Chondrocyte (in vitro differentiated cells): ENCODE measurements around the gene XXYLT1. TPM values are rescaled to one million over a fixed set of nuclear protein-coding genes. Genes with fewer than 3 reads are reported as not detected.

Experiments used
- DNase-seq: peaks from one replicate; pipeline ENCODE4 v3.0.0; 2021; ENCODE audit warnings: mixed read lengths, low spot score
- H3K27ac Mint-ChIP-seq: one replicate; pipeline ENCODE4 v1.8.0; 2021; ENCODE audit warnings: mild to moderate bottlenecking, moderate library complexity, mixed read lengths; ENCODE audit not compliant: unreplicated experiment
- H3K27me3 Mint-ChIP-seq: 2 replicates; pipeline ENCODE4 v1.8.0; 2021; ENCODE audit warnings: low read depth, mixed read lengths
- H3K36me3 Mint-ChIP-seq: 2 replicates; pipeline ENCODE4 v1.8.0; 2021; ENCODE audit warnings: low read depth, mixed read lengths
- H3K4me1 Mint-ChIP-seq: 2 replicates; pipeline ENCODE4 v1.8.0; 2021; ENCODE audit warnings: low read depth, mild to moderate bottlenecking, mixed read lengths
- H3K4me3 Mint-ChIP-seq: one replicate; pipeline ENCODE4 v1.8.0; 2021; ENCODE audit warnings: mild to moderate bottlenecking, moderate library complexity, mixed read lengths; ENCODE audit not compliant: unreplicated experiment
- H3K9me3 Mint-ChIP-seq: 2 replicates; pipeline ENCODE4 v1.8.0; 2021; ENCODE audit warnings: low read depth, mixed read lengths
- total RNA-seq: library from RNA; stranded (reverse); gene quantifications from 3 replicates; pipeline ENCODE4 v1.2.1, GENCODE V29; 2021
- TF ChIP-seq, protein P1 (sequence below): fragments of 200-600 bp; sonication (generic); IDR thresholded peaks from 2 replicates; pipeline ENCODE4 v1.5.0; 2021; ENCODE audit warnings: antibody characterized with exemption, mild to moderate bottlenecking, moderate library complexity

The XXYLT1 gene
- total RNA-seq, 1 donor from 2014 or later: 32.7 TPM

DNA sequence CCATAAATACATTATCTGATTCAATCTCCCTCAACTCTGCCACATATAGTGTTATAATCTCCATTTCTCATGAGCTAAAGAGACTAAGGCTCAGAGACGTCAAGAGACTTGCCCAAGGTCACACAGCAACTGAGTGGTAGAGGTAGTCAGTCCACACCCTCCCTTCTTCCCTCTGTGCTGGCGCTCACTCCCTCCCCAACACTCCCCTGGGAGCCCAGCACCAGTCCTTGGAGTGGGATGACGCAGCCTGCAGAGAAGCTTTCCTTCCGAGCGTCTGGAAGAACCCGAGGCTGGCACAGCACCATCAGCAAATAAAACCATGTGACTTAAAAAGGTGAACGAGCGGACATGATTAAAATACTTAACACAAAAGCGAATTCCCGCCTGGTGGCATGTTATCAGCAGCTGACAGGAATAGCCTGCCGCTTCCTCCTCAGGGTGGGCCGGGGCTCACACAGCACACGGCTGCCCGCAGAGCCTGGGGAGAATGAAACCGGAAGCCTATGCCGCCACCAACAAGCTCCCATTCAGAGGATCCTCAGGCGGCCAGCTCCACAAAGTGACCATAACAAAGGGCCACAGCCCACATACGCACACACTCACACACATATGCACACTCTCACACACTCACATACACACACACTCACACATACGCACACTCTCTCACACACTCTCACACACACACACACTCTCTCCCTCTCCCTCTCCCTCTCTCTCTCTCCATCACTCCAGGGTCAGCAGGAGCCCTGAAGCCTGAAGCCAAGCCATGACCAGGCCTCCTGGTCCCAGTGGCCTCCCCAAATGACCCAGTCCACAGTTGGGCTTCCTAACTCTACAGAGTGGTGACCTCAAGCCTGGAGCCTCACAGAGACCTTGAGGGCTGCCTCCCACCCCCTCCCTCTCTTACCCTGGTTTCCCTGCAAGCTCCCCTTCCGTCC is 120.5 kb downstream of the XXYLT1 start:
- Mint-ChIP-seq H3K4me3 (peak overlapping the region; percentile 62), H3K4me1 (peaks cover 53% of the 10 kb centered on the region), H3K27me3 (no peaks in the 10 kb centered on the region), H3K9me3 (no peaks in the 10 kb centered on the region), H3K27ac (peak overlapping the region; percentile 93), H3K36me3 (no peaks in the 10 kb centered on the region)
- no peak for DNase-seq
- TF ChIP-seq, protein P1, sequence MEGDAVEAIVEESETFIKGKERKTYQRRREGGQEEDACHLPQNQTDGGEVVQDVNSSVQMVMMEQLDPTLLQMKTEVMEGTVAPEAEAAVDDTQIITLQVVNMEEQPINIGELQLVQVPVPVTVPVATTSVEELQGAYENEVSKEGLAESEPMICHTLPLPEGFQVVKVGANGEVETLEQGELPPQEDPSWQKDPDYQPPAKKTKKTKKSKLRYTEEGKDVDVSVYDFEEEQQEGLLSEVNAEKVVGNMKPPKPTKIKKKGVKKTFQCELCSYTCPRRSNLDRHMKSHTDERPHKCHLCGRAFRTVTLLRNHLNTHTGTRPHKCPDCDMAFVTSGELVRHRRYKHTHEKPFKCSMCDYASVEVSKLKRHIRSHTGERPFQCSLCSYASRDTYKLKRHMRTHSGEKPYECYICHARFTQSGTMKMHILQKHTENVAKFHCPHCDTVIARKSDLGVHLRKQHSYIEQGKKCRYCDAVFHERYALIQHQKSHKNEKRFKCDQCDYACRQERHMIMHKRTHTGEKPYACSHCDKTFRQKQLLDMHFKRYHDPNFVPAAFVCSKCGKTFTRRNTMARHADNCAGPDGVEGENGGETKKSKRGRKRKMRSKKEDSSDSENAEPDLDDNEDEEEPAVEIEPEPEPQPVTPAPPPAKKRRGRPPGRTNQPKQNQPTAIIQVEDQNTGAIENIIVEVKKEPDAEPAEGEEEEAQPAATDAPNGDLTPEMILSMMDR: no peak

DNA sequence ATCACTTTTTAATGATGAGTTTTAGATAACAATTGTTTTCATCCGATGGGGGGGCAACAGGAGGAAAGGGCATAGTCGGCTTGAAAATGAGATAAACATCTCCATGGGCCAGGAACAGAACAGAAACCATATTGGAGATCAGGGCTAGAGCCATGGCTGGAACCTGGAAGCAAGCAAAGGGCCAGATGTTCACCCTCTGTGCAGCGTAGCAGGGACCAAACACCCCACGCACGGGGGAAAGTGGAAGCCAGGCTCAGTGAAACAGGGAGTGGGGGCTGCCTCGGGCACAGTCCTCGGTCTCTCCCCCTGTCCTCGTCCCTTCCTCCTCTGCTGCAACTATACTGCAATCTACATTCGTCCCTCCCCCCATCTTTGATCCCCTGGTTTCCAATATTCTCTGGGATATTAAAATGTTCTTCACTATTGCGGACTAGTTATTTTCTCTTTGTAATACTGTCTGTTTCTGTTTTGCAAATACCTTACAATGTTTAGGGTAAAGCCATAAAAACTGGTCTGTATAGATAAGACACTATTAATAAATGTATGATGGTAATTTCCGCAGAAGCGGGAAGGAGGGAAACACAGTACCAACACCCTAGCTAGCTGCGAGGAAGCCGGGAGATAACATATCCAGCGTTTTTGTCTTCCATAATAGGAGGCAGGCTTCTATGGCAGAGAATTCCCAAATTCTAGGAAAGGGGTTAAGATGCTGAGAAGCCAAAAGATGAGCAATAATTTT is 121.5 kb downstream of the XXYLT1 start:
- TF ChIP-seq, protein P1: no peak
- Mint-ChIP-seq H3K9me3 (no peaks in the 10 kb centered on the region), H3K4me3 (no peak overlapping the region), H3K27ac (no peak overlapping the region), H3K4me1 (peaks cover 43% of the 10 kb centered on the region), H3K27me3 (no peaks in the 10 kb centered on the region), H3K36me3 (no peaks in the 10 kb centered on the region)
- no peak for DNase-seq

GRCh38 chr3:195148549-195148948 is 122.4 kb downstream of the XXYLT1 start:
- no peaks in the 10 kb centered on the region for H3K9me3 Mint-ChIP-seq
- H3K27ac Mint-ChIP-seq: no peak overlapping the region
- peaks cover 34% of the 10 kb centered on the region for H3K4me1 Mint-ChIP-seq
- no peak overlapping the region for H3K4me3 Mint-ChIP-seq
- no peaks in the 10 kb centered on the region for H3K27me3 Mint-ChIP-seq
- H3K36me3 Mint-ChIP-seq: no peaks in the 10 kb centered on the region
- DNase-seq: no peak
- TF ChIP-seq, protein P1: no peak

GRCh38 chr3:195147649-195148080 is 123.3 kb downstream of the XXYLT1 start:
- peaks cover 25% of the 10 kb centered on the region for H3K4me1 Mint-ChIP-seq
- H3K27ac Mint-ChIP-seq: no peak overlapping the region
- no peaks in the 10 kb centered on the region for H3K27me3 Mint-ChIP-seq

GRCh38 chr3:195146131-195146530 is 124.8 kb downstream of the XXYLT1 start:
- Mint-ChIP-seq H3K27me3 (no peaks in the 10 kb centered on the region), H3K36me3 (peaks cover 5% of the 10 kb centered on the region), H3K9me3 (peaks cover 2% of the 10 kb centered on the region), H3K4me1 (peaks cover 12% of the 10 kb centered on the region), H3K27ac (no peak overlapping the region), H3K4me3 (no peak overlapping the region)
- TF ChIP-seq, protein P1: no peak
- DNase-seq: no peak

More at GRCh38 chr3:195147649-195148080, 123.3 kb downstream of the XXYLT1 start:
- Mint-ChIP-seq H3K36me3 (no peaks in the 10 kb centered on the region), H3K4me3 (no peak overlapping the region), H3K9me3 (no peaks in the 10 kb centered on the region)
- TF ChIP-seq, protein P1: no peak
- no peak for DNase-seq
